HepG2 (cell line): Measurements from ENCODE around the gene CBY1.

Experiments used
- EP300 ChIP-seq, 3 experiments: sonication (generic) in 1 of 3; formaldehyde crosslinking in 1 of 3; IDR thresholded peaks; 2 replicates each; pipeline versions ENCODE4 v1.5.1 to v1.6.1; 2011 to 2020; ENCODE audit warnings: low read depth in 2 of 3, low read length in 2 of 3, borderline replicate concordance in 1 of 3, improper control_type of control experiment in 1 of 3, mild to moderate bottlenecking in 1 of 3, missing genetic modification reagents in 1 of 3, moderate library complexity in 1 of 3
- GABPB1 ChIP-seq: IDR thresholded peaks from 2 replicates; pipeline ENCODE4 v1.6.1; 2016; ENCODE audit warnings: mild to moderate bottlenecking, missing genetic modification reagents, moderate library complexity, missing compliant biosample characterization
- HCFC1 ChIP-seq: fragments of 150-350 bp; IDR thresholded peaks from 2 replicates; pipeline ENCODE4 v1.6.1; 2014; ENCODE audit warnings: low read depth, low read length
- HDAC1 ChIP-seq: sonication (generic); formaldehyde crosslinking; IDR thresholded peaks from 2 replicates; pipeline ENCODE4 v1.5.1; 2020; ENCODE audit warnings: mild to moderate bottlenecking, missing genetic modification reagents
- HDAC6 ChIP-seq: fragments of 200-600 bp; sonication (generic); IDR thresholded peaks from 2 replicates; pipeline ENCODE4 v1.7.0; 2017; ENCODE audit warnings: mild to moderate bottlenecking, antibody characterized with exemption, low read length, low read depth
- PRPF4 ChIP-seq: fragments of 200-400 bp; formaldehyde crosslinking; IDR thresholded peaks from 2 replicates; pipeline ENCODE4 v1.6.1; 2016; ENCODE audit warnings: low read length, low read depth; ENCODE audit not compliant: poor library complexity, severe bottlenecking
- SALL2 ChIP-seq: sonication (generic); formaldehyde crosslinking; IDR thresholded peaks from 2 replicates; pipeline ENCODE4 v1.8.1; 2023; ENCODE audit warnings: mild to moderate bottlenecking, missing genetic modification reagents, inconsistent platforms
- TARDBP ChIP-seq: sonication (generic); formaldehyde crosslinking; IDR thresholded peaks from 2 replicates; pipeline ENCODE4 v1.8.0; 2022; ENCODE audit warnings: mild to moderate bottlenecking, missing genetic modification reagents
- ZNF143 ChIP-seq: sonication (generic); formaldehyde crosslinking; IDR thresholded peaks from 2 replicates; pipeline ENCODE4 v1.4.0; 2020; ENCODE audit warnings: missing genetic modification reagents
- ZNF724P ChIP-seq: sonication (generic); formaldehyde crosslinking; IDR thresholded peaks from 2 replicates; pipeline ENCODE4 v1.8.0; 2022; ENCODE audit warnings: missing genetic modification reagents, borderline replicate concordance
- TF ChIP-seq, protein P1 (sequence below): sonication (generic); formaldehyde crosslinking; IDR thresholded peaks from 2 replicates; pipeline ENCODE4 v1.5.0; 2020; ENCODE audit warnings: mild to moderate bottlenecking, missing genetic modification reagents, moderate library complexity
- TF ChIP-seq, protein P2 (sequence below): sonication (generic); formaldehyde crosslinking; IDR thresholded peaks from 2 replicates; pipeline ENCODE4 v1.4.0; 2020; ENCODE audit warnings: missing genetic modification reagents, borderline replicate concordance

DNA sequence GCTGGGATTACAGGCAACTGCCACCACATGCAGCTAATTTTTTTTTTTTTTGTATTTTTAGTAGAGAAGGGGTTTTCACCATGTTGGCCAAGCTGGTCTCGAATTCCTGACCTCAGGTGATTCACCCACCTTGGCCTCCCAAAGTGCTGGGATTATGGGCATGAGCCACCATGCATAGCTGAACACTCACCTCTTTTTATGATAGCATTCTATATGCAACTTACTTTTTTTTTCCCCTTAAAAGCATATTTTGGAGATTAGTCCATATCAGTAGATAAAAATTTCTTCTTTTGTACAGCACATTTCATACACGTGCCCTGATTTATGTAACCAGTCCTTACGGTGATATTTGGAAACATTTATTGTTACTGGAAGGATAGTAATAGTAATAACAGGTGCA is 63.9 kb downstream of the CBY1 start:
- TF ChIP-seq PRPF4 = no peak
- no peak for TF ChIP-seq SALL2 (CRISPR knock-in tag)
- no peak for TF ChIP-seq ZNF143 (CRISPR knock-in tag)
- TF ChIP-seq, protein P1, sequence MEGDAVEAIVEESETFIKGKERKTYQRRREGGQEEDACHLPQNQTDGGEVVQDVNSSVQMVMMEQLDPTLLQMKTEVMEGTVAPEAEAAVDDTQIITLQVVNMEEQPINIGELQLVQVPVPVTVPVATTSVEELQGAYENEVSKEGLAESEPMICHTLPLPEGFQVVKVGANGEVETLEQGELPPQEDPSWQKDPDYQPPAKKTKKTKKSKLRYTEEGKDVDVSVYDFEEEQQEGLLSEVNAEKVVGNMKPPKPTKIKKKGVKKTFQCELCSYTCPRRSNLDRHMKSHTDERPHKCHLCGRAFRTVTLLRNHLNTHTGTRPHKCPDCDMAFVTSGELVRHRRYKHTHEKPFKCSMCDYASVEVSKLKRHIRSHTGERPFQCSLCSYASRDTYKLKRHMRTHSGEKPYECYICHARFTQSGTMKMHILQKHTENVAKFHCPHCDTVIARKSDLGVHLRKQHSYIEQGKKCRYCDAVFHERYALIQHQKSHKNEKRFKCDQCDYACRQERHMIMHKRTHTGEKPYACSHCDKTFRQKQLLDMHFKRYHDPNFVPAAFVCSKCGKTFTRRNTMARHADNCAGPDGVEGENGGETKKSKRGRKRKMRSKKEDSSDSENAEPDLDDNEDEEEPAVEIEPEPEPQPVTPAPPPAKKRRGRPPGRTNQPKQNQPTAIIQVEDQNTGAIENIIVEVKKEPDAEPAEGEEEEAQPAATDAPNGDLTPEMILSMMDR = no peak
- no peak for TF ChIP-seq EP300 (IDR thresholded peaks at IDR 0.05; ENCODE audit: low read depth in 2 of 2, low read length in 2 of 2)
- TF ChIP-seq EP300 (CRISPR knock-in tag; IDR thresholded peaks at IDR 0.05; ENCODE audit: borderline replicate concordance) = no peak
- TF ChIP-seq HCFC1 = no peak
- TF ChIP-seq GABPB1 (CRISPR knock-in tag) = no peak
- TF ChIP-seq, protein P2, sequence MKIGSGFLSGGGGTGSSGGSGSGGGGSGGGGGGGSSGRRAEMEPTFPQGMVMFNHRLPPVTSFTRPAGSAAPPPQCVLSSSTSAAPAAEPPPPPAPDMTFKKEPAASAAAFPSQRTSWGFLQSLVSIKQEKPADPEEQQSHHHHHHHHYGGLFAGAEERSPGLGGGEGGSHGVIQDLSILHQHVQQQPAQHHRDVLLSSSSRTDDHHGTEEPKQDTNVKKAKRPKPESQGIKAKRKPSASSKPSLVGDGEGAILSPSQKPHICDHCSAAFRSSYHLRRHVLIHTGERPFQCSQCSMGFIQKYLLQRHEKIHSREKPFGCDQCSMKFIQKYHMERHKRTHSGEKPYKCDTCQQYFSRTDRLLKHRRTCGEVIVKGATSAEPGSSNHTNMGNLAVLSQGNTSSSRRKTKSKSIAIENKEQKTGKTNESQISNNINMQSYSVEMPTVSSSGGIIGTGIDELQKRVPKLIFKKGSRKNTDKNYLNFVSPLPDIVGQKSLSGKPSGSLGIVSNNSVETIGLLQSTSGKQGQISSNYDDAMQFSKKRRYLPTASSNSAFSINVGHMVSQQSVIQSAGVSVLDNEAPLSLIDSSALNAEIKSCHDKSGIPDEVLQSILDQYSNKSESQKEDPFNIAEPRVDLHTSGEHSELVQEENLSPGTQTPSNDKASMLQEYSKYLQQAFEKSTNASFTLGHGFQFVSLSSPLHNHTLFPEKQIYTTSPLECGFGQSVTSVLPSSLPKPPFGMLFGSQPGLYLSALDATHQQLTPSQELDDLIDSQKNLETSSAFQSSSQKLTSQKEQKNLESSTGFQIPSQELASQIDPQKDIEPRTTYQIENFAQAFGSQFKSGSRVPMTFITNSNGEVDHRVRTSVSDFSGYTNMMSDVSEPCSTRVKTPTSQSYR = no peak
- TF ChIP-seq TARDBP (CRISPR knock-in tag) = no peak
- no peak for TF ChIP-seq HDAC6
- no peak for TF ChIP-seq ZNF724P (CRISPR knock-in tag)
- no peak for TF ChIP-seq HDAC1 (CRISPR knock-in tag)
